Measurements from ENCODE around the gene RARA.

The RARA gene

DNA sequence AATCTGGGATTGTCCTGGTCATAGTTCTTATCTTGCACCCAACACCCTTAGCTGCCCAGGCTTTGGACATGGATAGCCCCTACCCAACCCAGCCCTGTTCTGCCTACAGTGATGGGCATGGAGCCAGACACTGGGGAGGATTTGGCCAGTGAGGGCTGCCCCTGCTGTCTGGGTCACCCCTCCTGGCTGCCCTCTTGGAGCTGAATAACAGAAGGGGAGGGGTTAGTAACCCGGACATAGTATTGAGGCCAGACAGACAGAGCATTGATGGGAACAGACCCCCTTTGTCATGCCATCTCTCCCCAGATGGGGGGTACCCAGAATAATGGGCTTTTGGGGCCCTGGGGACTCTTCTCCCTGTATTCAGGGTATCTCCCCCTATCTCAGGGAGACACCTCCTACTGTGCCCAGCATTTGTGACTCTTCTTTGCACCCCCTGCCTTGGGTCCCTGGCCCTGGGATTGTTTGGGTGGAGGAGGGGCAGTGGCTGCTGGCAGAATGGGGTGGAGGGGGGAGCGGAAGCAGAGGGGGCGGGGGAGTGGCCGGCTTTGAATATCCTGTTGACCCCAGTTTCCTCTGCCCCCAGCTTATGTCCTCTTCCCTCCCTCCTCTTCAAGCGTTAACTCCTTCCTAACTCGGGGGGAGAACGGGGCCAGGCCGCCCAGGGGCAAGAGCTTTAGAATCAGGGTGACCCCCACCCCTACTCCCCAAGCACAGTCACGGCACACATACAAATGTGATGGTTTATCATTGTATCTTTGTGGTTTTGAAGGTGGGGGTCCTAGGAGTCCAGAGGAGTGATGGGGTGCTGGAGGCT, 38.5 kb downstream of the RARA start:
- no peak for DNase-seq

DNA sequence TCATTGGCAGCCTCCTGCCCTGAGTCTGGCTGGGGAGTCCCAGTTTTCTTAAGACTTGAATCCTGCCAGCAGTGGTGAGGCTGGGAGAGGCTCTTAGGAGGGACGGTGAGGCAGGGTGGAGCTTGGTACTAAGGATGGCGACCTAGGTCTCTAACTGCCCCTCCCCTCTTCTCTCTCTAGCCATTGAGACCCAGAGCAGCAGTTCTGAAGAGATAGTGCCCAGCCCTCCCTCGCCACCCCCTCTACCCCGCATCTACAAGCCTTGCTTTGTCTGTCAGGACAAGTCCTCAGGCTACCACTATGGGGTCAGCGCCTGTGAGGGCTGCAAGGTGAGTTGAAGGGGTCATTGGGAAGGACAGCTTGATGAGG, 39.1 kb downstream of the RARA start:
- no peak for DNase-seq

DNA sequence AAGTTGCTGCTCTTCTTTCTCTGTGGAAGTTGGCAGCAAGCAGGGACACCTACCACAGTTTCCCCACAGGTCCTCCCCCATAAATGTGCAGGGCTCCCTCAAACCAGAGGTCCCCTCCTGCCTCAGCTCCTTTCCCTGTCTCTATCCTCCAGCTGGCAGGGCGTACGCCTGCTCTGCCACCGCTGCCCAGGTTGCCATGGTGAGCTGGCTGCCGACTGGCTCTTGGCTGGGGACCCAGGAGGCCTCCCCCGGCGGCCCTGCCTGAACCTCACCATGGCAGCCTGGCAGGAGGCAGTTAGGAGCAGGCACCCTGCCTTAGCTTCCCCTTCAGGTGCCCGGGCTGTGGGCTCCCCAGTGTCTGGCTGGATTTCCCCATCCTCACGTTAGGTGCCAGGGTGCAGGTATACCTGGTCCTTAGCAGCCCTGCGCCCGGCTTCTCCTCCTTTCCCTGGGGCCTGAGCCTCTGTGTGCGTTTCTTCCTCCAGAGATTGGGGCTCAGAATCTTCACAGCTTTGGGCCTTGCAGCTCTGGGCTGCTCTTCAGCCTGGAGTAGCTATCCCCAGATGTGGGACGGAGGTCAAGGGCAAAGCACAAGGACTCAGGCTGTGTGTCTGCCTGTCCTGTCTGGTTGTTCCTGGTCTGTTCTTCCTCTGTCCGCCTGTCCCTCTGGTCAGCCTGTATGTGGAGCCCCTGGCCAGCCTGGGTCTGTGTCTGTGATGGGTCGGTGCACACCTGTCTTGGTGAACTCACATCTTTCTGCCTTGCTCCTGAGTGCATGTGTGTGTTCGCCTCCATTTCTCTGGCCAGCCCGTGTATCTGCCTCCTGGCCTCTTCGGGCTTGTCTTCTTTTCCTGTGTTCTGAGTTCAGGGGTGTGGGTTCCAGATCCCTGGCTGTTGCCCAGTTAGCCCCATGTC, 39.8 kb downstream of the RARA start:
- DNase-seq: no peak

DNA sequence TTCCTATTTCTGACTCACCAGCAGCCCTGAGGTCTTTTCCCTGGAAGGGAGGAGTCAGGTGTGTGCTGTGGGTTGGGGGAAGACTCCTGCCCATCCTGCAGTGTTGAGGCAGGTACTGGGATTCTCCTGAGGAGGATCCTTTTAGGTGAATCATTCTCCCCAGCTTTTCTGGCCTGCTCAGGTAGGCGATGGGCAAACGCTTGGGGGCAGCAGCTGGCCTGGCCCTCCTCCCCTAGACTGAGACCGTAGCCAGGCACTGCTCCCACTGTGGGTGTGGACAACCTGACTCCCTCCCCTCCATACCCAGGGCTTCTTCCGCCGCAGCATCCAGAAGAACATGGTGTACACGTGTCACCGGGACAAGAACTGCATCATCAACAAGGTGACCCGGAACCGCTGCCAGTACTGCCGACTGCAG, 40.5 kb downstream of the RARA start:
- DNase-seq: no peak

DNA sequence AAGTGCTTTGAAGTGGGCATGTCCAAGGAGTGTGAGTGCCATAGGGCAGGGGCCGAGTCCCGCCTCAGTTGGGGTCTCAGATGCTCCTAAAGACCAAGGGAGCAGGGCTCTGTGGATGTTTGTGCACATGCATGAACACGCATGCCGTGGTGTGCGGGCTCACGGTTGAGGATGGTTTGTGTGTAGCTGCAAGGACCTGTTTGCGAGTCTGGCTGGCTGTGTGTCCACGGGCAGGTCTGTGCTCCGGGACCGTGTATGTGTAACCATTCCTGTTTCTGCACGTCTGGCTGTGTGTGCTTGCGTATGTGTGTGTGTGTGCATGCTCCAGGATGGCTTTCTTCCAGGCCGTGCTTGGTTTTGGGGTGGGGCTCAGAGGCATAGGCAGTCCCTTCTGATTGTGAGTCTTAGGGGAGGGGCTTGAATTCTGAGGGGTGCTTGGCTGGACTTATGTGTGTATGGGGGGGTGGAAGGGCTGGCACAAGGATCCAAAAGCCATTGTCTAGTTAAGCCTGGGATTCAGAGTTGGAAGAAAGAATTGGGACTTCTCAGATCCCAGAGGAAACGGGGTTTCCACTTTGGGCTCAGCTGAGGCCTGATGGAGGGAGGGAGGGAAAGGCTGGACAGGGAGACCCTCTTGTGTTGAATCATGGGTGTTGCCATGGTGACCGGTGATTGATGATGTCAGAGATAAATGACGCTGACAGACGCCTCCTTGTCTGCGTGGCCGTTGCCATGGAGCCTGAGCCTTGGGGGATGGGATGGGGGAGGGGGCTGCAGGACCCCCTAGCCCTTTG, 41.1 kb downstream of the RARA start:
- no peak for DNase-seq

DNA sequence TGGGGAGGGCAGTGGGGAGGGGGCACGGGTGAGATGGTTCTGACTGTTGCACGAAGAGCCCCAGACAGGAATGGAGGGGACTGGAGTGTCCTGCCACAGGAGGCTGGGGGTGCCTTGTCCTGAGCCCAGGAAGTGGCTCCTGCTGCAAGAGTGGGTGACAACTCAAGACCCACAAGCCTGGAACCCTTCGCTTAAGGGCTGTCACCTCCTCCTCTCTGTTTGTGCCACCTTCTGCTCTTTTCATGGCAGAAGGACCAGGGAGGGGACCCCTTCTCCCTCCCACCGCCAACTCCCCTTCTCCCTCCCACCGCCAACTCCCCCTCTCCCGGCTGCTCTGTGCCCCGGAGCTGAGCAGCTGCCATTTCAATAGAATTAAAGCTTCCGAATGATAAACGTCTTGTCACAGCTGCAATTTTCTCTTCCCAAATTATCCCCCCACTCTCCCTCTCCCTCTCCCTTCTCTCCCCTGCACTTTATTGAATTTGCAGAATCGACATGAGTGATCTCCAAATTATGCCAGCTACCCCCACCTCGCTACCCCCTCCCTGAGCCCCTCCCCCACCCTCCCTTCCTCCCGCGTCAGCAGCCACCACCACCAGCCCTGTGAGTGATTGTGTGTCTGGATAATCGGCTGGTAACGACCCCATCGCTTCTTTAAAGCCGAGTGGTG, 41.8 kb downstream of the RARA start:
- DNase-seq: no peak

DNA sequence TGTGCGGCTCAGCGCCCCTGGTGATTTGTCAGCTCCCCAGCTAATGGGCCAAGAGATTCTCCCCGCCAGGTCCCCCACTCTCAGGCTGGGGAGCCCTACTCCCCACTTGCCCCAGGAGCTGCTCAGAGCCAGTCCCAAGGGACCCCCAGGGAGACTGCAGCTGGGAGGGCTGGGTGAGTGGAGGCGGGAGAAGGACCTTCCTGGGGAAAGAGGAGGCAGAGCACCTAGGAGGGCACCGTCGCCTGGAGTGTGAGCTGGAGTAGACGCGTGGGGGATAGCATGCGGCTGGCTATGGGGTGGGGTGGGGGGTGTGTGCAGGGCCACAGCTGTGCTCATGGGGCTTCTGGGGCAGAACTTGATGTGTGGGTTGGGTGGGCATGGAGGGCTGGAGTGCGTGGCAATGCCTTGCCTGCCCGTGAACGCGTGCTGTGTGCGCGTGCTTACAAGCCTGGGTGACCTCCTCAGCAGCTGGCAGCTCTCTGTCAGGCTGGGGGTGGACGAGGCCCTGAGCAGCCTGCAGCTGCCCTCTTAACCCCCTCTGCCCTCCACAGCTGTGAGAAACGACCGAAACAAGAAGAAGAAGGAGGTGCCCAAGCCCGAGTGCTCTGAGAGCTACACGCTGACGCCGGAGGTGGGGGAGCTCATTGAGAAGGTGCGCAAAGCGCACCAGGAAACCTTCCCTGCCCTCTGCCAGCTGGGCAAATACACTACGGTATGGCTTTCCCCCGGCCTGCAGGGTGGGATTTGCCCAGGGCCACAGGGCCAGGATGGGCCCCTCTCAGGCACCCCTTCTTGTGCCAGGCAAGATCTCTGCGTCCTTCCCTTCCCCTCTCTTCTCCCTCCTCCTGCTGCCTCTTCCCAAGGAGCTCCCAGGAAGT, 42.6 kb downstream of the RARA start:
- DNase-seq: no peak

DNA sequence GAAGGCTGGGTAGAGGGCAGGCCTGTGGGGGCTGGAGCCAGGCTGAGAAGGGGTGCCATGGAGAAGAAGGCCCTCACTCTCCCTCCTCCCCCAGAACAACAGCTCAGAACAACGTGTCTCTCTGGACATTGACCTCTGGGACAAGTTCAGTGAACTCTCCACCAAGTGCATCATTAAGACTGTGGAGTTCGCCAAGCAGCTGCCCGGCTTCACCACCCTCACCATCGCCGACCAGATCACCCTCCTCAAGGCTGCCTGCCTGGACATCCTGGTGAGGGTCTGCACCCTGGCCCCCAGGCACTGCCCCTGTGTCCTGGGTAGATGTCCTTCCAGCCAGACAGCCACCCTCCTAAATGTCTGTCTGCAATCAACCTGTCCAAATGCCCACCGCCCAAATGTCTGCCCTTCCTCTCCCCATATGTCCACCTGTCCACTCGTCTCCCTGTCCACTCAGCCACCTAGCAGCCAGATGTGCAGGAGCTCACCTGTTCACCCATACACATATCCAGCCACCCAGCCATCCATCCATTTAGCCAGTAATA, 43.3 kb downstream of the RARA start:
- no peak for DNase-seq

DNA sequence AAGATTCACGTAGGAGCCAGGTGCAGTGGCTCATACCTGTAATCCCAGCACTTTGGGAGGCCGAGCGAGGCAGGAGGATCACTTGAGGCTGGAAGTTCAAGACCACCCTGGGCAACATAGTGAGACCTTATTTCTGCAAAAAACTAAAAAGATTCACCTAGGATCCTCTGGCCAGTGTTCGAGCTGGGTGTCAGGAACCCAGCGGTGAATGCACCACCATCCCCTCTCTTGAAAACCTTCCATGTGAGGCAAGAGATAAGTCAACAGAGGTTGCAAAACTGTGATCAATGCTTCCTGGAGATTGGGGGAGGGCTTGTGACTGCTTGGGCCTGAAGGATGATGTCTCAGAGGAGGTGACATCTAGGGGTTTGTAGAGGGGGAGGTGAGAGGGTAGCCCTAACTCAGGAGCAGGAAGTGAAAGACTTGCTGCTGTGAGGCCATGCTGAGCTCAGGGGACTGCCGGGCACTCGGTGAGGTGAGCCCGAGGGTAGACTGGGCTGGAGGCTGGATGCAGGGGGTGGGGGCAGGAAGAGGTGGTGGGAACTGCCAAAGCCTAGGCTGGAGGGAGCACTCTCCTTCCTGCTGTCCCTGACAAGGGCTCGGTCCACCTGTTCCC, 43.9 kb downstream of the RARA start:
- no peak for DNase-seq

DNA sequence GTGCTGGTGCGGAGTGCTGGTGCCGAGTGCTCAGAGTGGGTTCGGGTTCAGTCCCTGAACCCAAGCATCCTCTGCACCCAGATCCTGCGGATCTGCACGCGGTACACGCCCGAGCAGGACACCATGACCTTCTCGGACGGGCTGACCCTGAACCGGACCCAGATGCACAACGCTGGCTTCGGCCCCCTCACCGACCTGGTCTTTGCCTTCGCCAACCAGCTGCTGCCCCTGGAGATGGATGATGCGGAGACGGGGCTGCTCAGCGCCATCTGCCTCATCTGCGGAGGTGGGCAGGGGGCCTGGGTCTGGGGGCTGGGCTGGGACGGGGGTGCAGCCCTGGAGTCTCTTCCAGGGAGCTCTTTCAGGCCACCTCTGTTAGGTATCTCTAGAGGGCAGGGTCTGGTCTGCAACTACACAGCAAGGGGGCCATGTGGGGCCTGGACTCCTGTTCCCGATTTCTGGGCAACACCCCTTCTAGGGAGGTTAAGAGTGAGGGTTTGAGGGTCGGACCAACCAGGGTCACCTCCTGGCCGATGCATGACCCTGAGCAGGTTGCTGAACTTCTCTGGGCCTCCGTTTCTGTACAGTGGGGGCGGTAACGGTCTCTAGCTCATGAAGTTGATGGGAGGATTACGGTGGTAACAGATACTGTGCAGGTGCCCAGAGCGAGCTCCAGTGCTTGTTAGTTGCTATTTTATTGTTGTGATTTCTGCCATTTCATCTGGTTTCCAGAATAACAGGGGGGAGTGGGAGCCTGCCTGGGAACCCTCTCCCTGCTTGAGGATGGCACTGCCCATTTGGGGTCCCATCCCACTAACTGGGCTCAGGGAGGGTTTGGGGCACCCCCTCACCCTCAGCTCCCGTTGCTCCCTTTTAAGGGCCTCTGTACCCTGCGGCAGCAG, 45.5 kb downstream of the RARA start:
- DNase-seq: no peak

DNA sequence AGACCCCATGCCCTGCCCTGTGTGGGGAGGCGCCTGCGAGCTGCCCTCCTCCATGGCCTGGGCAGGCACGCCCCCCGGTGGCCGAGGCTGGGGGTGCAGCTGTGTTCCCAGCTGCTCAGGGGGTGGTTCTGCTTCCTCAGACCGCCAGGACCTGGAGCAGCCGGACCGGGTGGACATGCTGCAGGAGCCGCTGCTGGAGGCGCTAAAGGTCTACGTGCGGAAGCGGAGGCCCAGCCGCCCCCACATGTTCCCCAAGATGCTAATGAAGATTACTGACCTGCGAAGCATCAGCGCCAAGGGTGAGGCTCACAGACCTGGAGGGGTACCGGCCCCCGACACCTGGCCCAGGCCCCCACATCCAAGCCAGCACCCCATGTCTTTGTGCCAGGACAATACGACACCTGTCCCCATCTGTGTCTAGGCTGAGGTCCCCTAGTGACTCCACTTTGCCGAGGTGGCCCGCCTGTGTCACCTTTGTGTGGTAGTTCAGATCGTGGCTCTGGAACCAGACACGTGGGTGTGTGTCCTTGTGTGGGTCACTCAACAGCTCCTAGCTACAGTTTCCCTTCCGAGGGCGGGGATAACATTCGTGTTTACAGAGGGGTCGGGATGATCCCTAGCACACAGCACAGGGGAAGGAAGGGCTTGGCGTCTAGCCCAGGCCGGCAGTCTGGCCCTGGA, 46.3 kb downstream of the RARA start:
- peak; percentile 76 for DNase-seq

DNA sequence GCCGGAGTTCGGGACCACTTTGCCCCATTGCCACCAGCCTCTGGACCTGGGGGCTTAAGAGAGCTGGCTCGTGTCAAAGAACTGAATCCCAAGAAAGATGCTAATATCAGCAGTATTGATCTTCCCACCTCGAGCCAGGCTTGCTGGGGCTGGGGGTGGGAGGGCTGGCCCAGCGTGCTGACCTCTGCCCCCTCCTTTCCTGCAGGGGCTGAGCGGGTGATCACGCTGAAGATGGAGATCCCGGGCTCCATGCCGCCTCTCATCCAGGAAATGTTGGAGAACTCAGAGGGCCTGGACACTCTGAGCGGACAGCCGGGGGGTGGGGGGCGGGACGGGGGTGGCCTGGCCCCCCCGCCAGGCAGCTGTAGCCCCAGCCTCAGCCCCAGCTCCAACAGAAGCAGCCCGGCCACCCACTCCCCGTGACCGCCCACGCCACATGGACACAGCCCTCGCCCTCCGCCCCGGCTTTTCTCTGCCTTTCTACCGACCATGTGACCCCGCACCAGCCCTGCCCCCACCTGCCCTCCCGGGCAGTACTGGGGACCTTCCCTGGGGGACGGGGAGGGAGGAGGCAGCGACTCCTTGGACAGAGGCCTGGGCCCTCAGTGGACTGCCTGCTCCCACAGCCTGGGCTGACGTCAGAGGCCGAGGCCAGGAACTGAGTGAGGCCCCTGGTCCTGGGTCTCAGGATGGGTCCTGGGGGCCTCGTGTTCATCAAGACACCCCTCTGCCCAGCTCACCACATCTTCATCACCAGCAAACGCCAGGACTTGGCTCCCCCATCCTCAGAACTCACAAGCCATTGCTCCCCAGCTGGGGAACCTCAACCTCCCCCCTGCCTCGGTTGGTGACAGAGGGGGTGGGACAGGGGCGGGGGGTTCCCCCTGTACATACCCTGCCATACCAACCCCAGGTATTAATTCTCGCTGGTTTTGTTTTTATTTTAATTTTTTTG, 47.1 kb downstream of the RARA start:
- DNase-seq: no peak

DNA sequence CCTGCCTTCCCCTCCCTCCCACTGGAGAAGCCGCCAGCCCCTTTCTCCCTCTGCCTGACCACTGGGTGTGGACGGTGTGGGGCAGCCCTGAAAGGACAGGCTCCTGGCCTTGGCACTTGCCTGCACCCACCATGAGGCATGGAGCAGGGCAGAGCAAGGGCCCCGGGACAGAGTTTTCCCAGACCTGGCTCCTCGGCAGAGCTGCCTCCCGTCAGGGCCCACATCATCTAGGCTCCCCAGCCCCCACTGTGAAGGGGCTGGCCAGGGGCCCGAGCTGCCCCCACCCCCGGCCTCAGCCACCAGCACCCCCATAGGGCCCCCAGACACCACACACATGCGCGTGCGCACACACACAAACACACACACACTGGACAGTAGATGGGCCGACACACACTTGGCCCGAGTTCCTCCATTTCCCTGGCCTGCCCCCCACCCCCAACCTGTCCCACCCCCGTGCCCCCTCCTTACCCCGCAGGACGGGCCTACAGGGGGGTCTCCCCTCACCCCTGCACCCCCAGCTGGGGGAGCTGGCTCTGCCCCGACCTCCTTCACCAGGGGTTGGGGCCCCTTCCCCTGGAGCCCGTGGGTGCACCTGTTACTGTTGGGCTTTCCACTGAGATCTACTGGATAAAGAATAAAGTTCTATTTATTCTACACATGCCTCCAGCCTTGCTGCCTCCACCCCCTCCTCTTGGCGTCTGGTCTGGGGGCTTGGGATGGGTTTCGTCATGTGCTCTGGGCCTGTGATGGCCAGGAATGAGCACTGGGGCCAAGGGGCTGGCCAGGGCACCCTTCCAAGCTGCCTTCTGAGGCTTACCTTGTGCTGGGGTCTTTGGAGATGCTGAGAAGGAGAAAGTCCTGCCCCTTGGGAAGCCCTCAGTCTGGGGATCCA, 48.3 kb downstream of the RARA start:
- no peak for DNase-seq

DNA sequence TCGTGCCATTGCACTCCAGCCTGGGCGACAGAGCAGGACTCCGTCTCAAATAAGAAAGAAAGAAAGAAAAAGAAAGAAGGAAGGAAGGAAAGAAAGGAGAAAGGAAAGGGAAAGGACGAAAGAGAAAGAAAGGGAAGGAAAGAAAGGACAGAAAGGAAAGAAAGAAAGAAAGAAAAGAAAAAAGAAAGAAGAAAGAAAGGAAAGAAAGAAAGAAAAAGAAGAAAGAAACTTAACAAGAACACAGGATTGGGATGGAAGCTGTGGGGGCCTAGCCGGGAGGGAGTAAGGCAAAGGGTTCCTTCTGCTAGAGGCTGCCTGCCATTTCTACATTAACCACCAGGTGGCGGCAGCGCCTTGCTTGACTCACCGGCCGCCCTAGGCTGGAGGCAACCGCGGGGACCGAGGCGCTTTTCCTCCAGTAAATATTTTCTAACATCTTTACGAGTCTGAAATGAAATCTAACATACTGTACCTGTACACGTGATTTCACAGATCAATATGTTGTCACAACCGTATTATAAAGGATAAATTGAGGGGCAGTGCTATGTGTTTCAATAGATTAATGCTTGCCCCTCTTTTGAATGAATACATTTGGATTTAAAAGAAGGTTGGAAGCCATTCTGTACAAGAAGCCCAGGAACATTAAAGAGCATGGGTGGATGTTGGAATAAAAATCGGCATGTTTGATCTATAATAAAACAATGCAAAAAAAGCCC, 49.5 kb downstream of the RARA start:
- DNase-seq: peak; percentile 91

DNA sequence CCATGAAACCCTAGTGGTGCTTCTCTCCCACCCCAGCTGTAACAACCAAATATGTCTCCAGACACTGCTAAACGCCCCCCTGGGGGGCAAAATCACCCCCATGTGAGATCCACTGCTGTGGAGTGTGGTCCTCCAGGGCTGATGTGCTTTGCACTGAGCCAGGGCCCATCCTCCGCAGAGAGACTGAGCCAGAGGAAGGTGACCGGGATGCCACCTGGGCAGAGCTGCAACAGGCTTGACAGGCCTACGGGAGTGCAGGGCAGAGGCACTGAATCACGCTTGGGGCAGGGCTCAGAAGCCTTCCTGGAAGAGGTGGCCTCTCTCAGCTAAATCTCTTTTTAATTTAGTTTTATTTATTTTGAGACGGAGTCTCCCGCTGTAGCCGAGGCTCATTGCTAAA, 51.1 kb downstream of the RARA start:
- DNase-seq: no peak
